CD14-positive monocyte (primary cell): ENCODE results near the gene DAPK1. TPM values are rescaled to one million over a fixed set of nuclear protein-coding genes. Genes with fewer than 3 reads are reported as not detected.

Experiments
- DNase-seq, 3 donors: peaks; one replicate each; pipeline ENCODE4 v3.0.0-alpha.2; 2011 to 2022
- H2AFZ ChIP-seq: 2 replicates; pipeline ENCODE4 v1.6.0; 2012; ENCODE audit warnings: mild to moderate bottlenecking, low read depth, low read length, inconsistent platforms; ENCODE audit not compliant: insufficient read depth, poor library complexity, severe bottlenecking
- H3K27ac ChIP-seq, 2 donors: 1 replicate in 1 of 2; 2 replicates in 1 of 2; pipeline ENCODE4 v1.5.1; 2012 to 2013; ENCODE audit warnings: low read length in 2 of 2, control low read depth in 1 of 2, inconsistent platforms in 1 of 2, low read depth in 1 of 2, mild to moderate bottlenecking in 1 of 2
- H3K27me3 ChIP-seq, 2 donors: one replicate each; pipeline versions ENCODE4 v1.6.0 to v1.6.1; 2011 to 2013; ENCODE audit warnings: low read length in 2 of 2; ENCODE audit not compliant: control insufficient read depth in 2 of 2, insufficient read depth in 2 of 2
- H3K36me3 ChIP-seq, 2 donors: replicated peaks in 1 of 2; 1 replicate in 1 of 2; 2 replicates in 1 of 2; pipeline versions ENCODE4 v1.5.1 to v1.6.1; 2012 to 2013; ENCODE audit warnings: low read length in 2 of 2, control low read depth in 1 of 2, inconsistent platforms in 1 of 2, mild to moderate bottlenecking in 1 of 2; ENCODE audit not compliant: insufficient read depth in 2 of 2, control insufficient read depth in 1 of 2
- H3K4me1 ChIP-seq, 2 donors: 1 replicate in 1 of 2; 2 replicates in 1 of 2; pipeline versions ENCODE4 v1.5.1 to v1.6.1; 2012 to 2013; ENCODE audit warnings: low read length in 2 of 2, control low read depth in 1 of 2, inconsistent platforms in 1 of 2, mild to moderate bottlenecking in 1 of 2, moderate library complexity in 1 of 2; ENCODE audit not compliant: insufficient read depth in 2 of 2, control insufficient read depth in 1 of 2
- H3K4me2 ChIP-seq: replicated peaks from 2 replicates; pipeline ENCODE3; 2012; ENCODE audit warnings: low read length, moderate library complexity, mild to moderate bottlenecking; ENCODE audit not compliant: poor library complexity, severe bottlenecking; ENCODE audit errors: extremely low read depth
- H3K4me3 ChIP-seq, 3 experiments: fragments of 200-600 bp in 1 of 3; sonication (generic) in 1 of 3; replicated peaks in 1 of 3; 1 replicate in 2 of 3; 2 replicates in 1 of 3; pipeline ENCODE4 v1.5.1; 2011 to 2013; ENCODE audit warnings: low read length in 3 of 3, mild to moderate bottlenecking in 3 of 3, control low read depth in 2 of 3, low read depth in 2 of 3, inconsistent platforms in 1 of 3, moderate library complexity in 1 of 3
- H3K79me2 ChIP-seq: 2 replicates; pipeline ENCODE4 v1.6.0; 2012; ENCODE audit warnings: mild to moderate bottlenecking, control low read depth, inconsistent platforms, low read length, moderate library complexity; ENCODE audit not compliant: insufficient read depth
- H3K9ac ChIP-seq: 2 replicates; pipeline ENCODE4 v1.6.0; 2017; ENCODE audit warnings: low read length, mild to moderate bottlenecking; ENCODE audit not compliant: insufficient read depth, poor library complexity, severe bottlenecking
- H3K9me3 ChIP-seq, 2 donors: replicated peaks in 1 of 2; 1 replicate in 1 of 2; 2 replicates in 1 of 2; pipeline versions ENCODE4 v1.5.1 to v1.6.1; 2012 to 2013; ENCODE audit warnings: low read length in 2 of 2, control low read depth in 1 of 2; ENCODE audit not compliant: control insufficient read depth in 1 of 2, insufficient read depth in 1 of 2
- H4K20me1 ChIP-seq: 2 replicates; pipeline ENCODE4 v1.6.0; 2012; ENCODE audit warnings: mild to moderate bottlenecking, low read length, control low read depth, moderate library complexity; ENCODE audit not compliant: insufficient read depth
- H3K27ac Mint-ChIP-seq, 7 donors: one replicate each; pipeline ENCODE4 v1.8.0; 2020; ENCODE audit warnings: mild to moderate bottlenecking in 7 of 7, mixed read lengths in 7 of 7, moderate library complexity in 6 of 7, inconsistent platforms in 2 of 7
- H3K27me3 Mint-ChIP-seq, 3 donors: one replicate each; pipeline ENCODE4 v1.8.0; 2021 to 2022; ENCODE audit warnings: low read depth in 3 of 3, mild to moderate bottlenecking in 3 of 3, mixed read lengths in 3 of 3, moderate library complexity in 3 of 3, inconsistent platforms in 1 of 3
- H3K36me3 Mint-ChIP-seq, 2 donors: one replicate each; pipeline ENCODE4 v1.8.0; 2020; ENCODE audit warnings: mixed read lengths in 2 of 2, inconsistent platforms in 1 of 2, mild to moderate bottlenecking in 1 of 2
- H3K4me1 Mint-ChIP-seq: one replicate; pipeline ENCODE4 v1.8.0; 2020; ENCODE audit warnings: mild to moderate bottlenecking, mixed read lengths
- H3K4me3 Mint-ChIP-seq, 2 donors: one replicate each; pipeline ENCODE4 v1.8.0; 2020; ENCODE audit warnings: mild to moderate bottlenecking in 2 of 2, mixed read lengths in 2 of 2, moderate library complexity in 1 of 2
- H3K9me3 Mint-ChIP-seq, 7 donors: one replicate each; pipeline ENCODE4 v1.8.0; 2020 to 2022; ENCODE audit warnings: mixed read lengths in 7 of 7, mild to moderate bottlenecking in 6 of 7, moderate library complexity in 6 of 7, inconsistent platforms in 2 of 7
- CTCF ChIP-seq: fragments of 200-600 bp; IDR thresholded peaks from one replicate; pipeline ENCODE4 v1.8.0; 2022; ENCODE audit warnings: antibody characterized with exemption, mild to moderate bottlenecking
- WGBS: methylation state at CpG from one replicate; pipeline ENCODE4 v1.1.5; 2013; ENCODE audit warnings: missing lambda C conversion rate; ENCODE audit not compliant: insufficient coverage; 5-methylcytosine and 5-hydroxymethylcytosine counted together
- intact Hi-C, 2 donors: fragments of 100-400 bp; cut with micrococcal nuclease; formaldehyde crosslinking; loops; one replicate each; pipeline versions ENCODE4 v1.15.0 to v1.15.1; 2023
- polyA plus RNA-seq, 3 donors: library from polyadenylated mRNA; depleted of rRNA in 1 of 3; unstranded in 2 of 3; stranded (reverse) in 1 of 3; fragments of 300-500 nt in 2 of 3; fragments of >200 nt in 1 of 3; fragmentation: Illumina TruSeq in 2 of 3; gene quantifications; 1 replicate in 2 of 3; 2 replicates in 1 of 3; pipeline ENCODE4 v1.2.3, GENCODE V29; 2012 to 2021

Gene DAPK1
- polyA plus RNA-seq, 3 donors: 24.1 to 102 (median 44.4) TPM

GRCh38 chr9:87671925-87672324 lies 174.3 kb downstream of the DAPK1 start:
- Histone ChIP-seq H2AFZ (no peak overlapping the region), H3K4me3 (no peak overlapping the region), H4K20me1 (peaks cover 6% of the 10 kb centered on the region), H3K27me3 (no peaks in the 10 kb centered on the region), H3K36me3 (peaks cover 26 to 63% of the 10 kb centered on the region in 2 donors), H3K9me3 (peaks cover 4 to 5% of the 10 kb centered on the region in 2 donors), H3K4me2 (no peak overlapping the region), H3K4me1 (peaks cover 4 to 6% of the 10 kb centered on the region in 2 donors), H3K79me2 (no peaks in the 10 kb centered on the region), H3K27ac (no peak overlapping the region), H3K9ac (no peak overlapping the region)
- no peak for TF ChIP-seq CTCF
- WGBS: 96% methylated on average over 9 of the region's 9 CpGs
- Mint-ChIP-seq H3K9me3 (peaks cover 3 to 8% (median 5%) of the 10 kb centered on the region in 7 donors), H3K4me1 (peaks cover 8% of the 10 kb centered on the region), H3K27ac (no peak overlapping the region), H3K4me3 (no peak overlapping the region), H3K36me3 (peaks cover 78 to 87% of the 10 kb centered on the region in 2 donors), H3K27me3 (peaks cover 0 to 2% (median 2%) of the 10 kb centered on the region in 3 donors)
- no peak for DNase-seq
- intact Hi-C loops: loop anchor here in 1 of 2 donors (10.0 kb wide), 1 partner anchor 143 kb away; no protein-coding TSS in a partner anchor

GRCh38 chr9:87672586-87672985 lies 174.9 kb downstream of the DAPK1 start:
- peaks cover 4 to 8% of the 10 kb centered on the region in 2 donors for H3K4me1 ChIP-seq
- Mint-ChIP-seq H3K27me3 (peaks cover 0 to 3% (median 2%) of the 10 kb centered on the region in 3 donors), H3K4me1 (peaks cover 12% of the 10 kb centered on the region), H3K9me3 (peaks cover 0 to 3% (median 2%) of the 10 kb centered on the region in 7 donors), H3K36me3 (peaks cover 77 to 87% of the 10 kb centered on the region in 2 donors), H3K27ac (no peak overlapping the region), H3K4me3 (no peak overlapping the region)
- H3K9me3 ChIP-seq: no peaks in the 10 kb centered on the region
- peaks cover 29 to 59% of the 10 kb centered on the region in 2 donors for H3K36me3 ChIP-seq
- no peak for TF ChIP-seq CTCF
- intact Hi-C loops: loop anchor here in 1 of 2 donors (10.0 kb wide), 1 partner anchor 142 kb away; no protein-coding TSS in a partner anchor
- no peak overlapping the region for H3K27ac ChIP-seq
- no peaks in the 10 kb centered on the region for H3K79me2 ChIP-seq
- no peak overlapping the region for H2AFZ ChIP-seq
- H3K4me2 ChIP-seq: no peak overlapping the region
- WGBS: 91% methylated on average over 3 of the region's 8 CpGs
- H3K9ac ChIP-seq: no peak overlapping the region
- H3K4me3 ChIP-seq: no peak overlapping the region
- DNase-seq: no peak
- H4K20me1 ChIP-seq: peaks cover 13% of the 10 kb centered on the region
- no peaks in the 10 kb centered on the region for H3K27me3 ChIP-seq
